ENCODE results near the gene PAK1IP1.
"Not testable (repeated sequence)": the region's sequence is repeated elsewhere in the genome, so short reads cannot be mapped to it uniquely, and the experiment has no call there.

Gene PAK1IP1

GRCh38 chr6:10740061-10740460 is 45.3 kb downstream of the PAK1IP1 start:
- no peak for DNase-seq (ENCODE audit: low read depth in 2 of 3, low spot score in 2 of 3)

- DNase-seq (ENCODE audit: low read depth in 2 of 3, low spot score in 2 of 3) = not testable (repeated sequence)
These were observed 46.9 kb downstream of the PAK1IP1 start for GRCh38 chr6:10741643-10742042.

GRCh38 chr6:10742251-10742650 is 47.5 kb downstream of the PAK1IP1 start:
- no peak for DNase-seq (ENCODE audit: low read depth in 2 of 3, low spot score in 2 of 3)

- DNase-seq (ENCODE audit: low read depth in 2 of 3, low spot score in 2 of 3) = no peak
These were observed 48.7 kb downstream of the PAK1IP1 start for GRCh38 chr6:10743515-10743914.

- no peak for DNase-seq (ENCODE audit: low read depth in 2 of 3, low spot score in 2 of 3)
These were observed 50.3 kb downstream of the PAK1IP1 start for GRCh38 chr6:10745116-10745515.

GRCh38 chr6:10746915-10747250 is 52.1 kb downstream of the PAK1IP1 start:
- DNase-seq (ENCODE audit: low read depth in 2 of 3, low spot score in 2 of 3) = no peak

GRCh38 chr6:10747251-10747972 is 52.6 kb downstream of the PAK1IP1 start, which contains the start of gene TMEM14B:
Gene TMEM14B (plus strand): TSS chr6:10747805. CDS start chr6:10749246, 1,441 bp downstream.
- DNase-seq (ENCODE audit: low read depth in 2 of 3, low spot score in 2 of 3) = peak; percentile 98 to 99 (median 99)

GRCh38 chr6:10749734-10750133 is 55.0 kb downstream of the PAK1IP1 start:
- DNase-seq (ENCODE audit: low read depth in 2 of 3, low spot score in 2 of 3) = no peak

- DNase-seq (ENCODE audit: low read depth in 2 of 3, low spot score in 2 of 3) = not testable (repeated sequence)
These were observed 55.8 kb downstream of the PAK1IP1 start for GRCh38 chr6:10750568-10750967.

- not testable (repeated sequence) for DNase-seq (ENCODE audit: low read depth in 2 of 3, low spot score in 2 of 3)
These were observed 57.0 kb downstream of the PAK1IP1 start for GRCh38 chr6:10751757-10752156.

GRCh38 chr6:10756085-10756484 is 61.3 kb downstream of the PAK1IP1 start:
- no peak for DNase-seq (ENCODE audit: low read depth in 2 of 3, low spot score in 2 of 3)
